Stimulated activated CD4-positive, alpha-beta T cell treated with anti-CD3 and anti-CD28 coated beads, Interleukin-12 subunit alpha, Interleukin-12 subunit beta, amount 100 ng/mL, for 48 hours (primary cell): Measurements from ENCODE around the gene MDP1.
"Not testable (repeated sequence)": the region's sequence is repeated elsewhere in the genome, so short reads cannot be mapped to it uniquely, and the experiment has no call there.

Source experiments
- DNase-seq, 3 donors: peaks; one replicate each; pipeline ENCODE4 v3.0.0-alpha.2; 2020; ENCODE audit warnings: low read depth in 2 of 3, low spot score in 1 of 3

Gene MDP1

DNA sequence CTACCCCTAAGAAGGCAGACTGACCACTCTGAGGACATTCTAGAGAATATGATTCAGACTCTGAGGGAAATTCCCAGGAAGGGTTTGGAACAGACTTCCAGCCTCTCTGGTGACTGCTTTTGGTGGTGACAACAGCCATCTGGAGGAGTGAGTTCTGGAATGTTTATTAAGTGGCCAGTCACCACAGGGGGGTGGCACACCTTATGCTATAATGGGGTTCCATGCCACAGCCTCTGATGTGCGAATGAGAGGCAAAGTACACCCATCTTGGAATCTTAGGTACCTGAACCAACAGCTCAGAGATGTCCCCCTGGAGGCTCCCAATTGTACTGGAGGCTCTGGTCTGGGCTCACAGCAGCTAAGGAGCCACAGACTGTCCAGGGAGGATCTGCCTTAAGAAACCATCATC is 36.0 kb upstream of the MDP1 start:
- no peak for DNase-seq

DNA sequence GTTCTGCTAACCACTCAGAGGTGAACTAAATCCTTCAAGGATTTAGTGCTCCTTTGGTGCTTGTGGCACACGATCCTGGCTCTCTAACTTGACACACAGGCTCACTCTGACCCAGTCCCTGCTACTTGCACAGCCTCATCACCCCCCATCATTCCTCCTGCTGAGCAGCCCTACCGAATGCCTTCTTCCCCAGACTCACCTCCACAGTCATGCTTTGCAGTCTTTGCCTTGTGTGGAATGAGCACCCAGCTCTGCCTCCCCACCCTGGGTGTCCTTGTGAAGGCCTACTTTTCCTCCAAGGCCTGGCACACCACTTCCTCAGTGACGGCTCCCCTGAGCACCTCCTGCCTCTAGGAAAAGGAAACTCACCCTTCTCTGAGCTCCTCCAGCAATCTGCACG is 34.5 kb upstream of the MDP1 start:
- DNase-seq: no peak

DNA sequence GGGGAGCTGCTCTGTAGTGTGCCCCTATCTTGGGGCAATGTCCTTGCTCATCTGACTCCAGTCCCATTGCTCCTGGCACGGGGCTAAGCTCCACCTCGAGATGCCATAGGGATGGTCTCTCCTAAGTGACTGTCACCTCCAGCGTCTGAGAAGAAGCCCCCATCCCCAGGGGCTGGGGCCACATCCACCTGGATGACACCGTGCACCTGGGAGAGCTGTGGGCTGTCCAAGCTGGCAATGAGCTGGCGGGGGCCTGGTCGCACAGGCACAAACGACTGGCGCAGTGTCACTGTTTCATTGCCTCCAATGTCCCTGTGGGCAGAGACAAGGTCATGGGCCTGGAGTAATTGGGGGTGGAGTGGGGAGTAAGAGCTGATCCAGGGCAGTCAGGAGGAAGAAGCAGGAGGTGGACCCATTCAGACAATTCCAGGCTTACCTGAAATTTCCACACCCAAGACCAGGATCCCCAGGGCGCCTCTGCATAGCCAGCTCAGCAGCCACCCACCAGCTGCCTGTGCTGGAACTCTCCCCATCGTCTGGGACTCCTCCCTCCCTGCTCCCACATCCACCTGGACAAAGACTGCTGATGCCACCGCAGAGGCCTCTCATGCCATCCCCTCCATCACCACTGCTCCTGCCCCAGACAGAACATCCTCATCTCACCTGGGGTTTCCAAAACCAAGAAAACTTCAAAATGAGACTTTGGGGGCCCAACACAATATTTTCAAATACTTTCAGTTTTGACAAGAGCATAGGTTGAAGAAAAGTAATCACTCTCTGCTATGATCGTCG is 33.6 kb upstream of the MDP1 start:
- no peak for DNase-seq

- no peak for DNase-seq
Measured at GRCh38 chr14:24247422-24247821, 31.6 kb upstream of the MDP1 start.

- DNase-seq: peak in 1 of 3 donors; percentile 21
Measured at GRCh38 chr14:24246765-24247212, 30.9 kb upstream of the MDP1 start.

DNA sequence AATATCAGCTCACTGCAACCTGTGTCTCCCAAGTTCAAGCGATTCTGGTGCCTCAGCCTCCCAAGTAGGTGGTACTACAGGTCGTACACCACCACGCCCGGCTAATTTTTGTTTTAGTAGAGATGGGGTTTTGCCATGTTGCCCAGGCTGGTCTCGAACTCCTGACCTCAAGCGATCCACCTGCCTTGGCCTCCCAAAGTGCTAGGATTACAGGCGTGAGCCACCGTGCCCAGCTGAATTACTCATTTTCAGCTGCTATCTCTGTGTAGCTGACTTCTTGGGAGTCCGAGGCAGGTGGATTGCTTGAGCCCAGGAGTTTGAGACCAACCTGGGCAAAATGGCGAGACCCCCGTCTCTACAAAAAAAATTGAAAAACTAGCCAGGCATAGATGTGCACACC is 29.5 kb upstream of the MDP1 start:
- DNase-seq: not testable (repeated sequence)

- DNase-seq: no peak
Measured at GRCh38 chr14:24243336-24243836, 27.5 kb upstream of the MDP1 start.

GRCh38 chr14:24241829-24242443 is 26.1 kb upstream of the MDP1 start:
- DNase-seq: peak; percentile 87 to 95 (median 88)

DNA sequence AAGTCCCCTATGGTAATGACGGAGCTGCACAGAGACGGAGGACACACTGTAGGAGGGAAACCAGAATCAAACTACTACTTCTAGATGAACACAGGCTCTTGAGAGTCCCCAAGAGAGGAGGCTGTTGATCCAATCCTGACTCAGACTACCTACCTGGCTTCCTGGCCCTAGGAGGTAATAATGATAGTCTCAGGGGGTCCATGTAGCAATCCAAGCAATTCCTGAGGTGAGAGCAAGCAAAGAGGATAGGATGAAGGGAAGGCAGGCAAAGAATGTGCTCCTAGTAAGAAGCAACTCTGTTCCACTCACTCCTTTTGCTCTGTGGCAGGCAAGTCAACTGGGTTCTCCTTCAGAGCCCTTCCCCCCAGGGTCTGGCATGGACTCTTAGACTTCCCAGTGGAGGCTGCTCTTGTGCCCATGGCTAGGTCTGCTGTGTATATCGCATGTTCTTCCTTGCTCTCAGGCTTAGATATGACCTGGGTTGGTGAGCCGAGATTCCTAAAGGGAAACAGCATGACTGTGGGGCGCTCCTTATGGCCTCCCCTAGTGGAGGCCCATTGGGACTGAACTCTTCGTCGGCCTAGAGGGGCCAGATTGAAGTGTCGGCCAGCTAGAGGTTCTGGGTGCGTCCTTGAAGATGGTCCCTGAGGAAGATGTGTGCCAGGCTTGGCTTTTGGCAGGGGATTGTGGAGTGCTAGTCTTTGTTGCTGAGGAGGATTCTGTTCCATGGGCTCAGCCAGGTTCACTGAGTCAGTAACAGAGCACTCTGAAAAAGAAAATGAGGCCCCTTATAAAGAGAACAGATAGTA is 24.4 kb upstream of the MDP1 start:
- no peak for DNase-seq

- no peak for DNase-seq
Measured at GRCh38 chr14:24238527-24239037, 22.7 kb upstream of the MDP1 start.

GRCh38 chr14:24238123-24238522 is 22.3 kb upstream of the MDP1 start:
- DNase-seq: no peak

DNA sequence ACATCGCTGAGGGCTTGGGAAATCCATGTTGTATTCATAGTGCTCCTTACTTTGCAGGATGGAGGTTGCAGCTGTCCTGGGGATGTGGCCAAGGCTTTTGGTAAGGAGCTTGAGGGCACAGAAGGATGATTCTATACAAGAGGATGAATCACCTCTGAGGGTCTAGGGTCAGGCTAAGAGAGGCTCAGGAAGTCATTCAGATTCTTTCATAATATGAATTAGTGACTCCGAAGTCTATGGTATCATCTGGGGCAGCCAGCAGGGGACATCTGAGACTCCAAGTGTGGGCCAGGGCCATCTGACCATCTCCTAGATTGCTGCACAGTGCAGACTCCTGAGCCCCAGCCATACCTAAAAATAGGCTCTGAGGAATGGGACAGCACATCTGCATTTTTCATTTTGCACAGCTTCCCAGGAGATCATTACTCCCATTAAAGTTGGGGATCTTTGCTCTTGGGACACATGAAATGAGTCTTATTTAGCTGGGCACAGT is 21.6 kb upstream of the MDP1 start:
- no peak for DNase-seq

DNA sequence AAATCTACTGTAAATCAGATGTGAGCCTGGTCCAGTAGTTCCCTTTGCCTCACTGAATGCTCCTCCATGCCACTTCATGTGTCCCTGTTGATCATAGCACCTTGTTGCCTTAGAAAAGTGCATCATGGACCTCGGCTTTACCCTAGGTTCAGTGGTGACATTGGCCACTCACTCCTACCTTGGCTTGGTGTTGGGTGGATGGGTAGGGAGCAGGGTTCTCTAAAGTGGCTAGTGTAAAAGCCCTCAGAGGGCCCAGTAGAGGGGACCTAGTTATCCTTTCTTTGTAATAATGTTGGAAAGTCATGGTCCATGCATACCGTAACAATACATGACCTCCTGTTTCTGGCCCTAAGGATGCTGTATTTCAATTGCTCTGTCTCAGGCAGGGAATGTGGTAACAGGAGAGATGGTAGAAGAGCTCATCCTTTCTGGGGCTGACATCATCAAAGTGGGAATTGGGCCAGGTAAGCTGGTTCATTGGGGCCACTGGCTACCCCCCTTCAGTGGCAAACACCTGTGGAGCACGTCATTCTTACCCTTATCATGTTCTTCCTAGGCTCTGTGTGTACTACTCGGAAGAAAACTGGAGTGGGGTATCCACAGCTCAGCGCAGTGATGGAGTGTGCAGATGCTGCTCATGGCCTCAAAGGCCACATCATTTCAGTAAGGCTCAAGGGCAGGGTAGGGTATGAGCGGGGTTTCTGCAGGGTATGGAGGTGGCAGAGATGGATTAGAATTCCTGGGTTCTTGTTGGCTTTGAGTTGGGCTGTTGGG is 21.0 kb upstream of the MDP1 start:
- DNase-seq: no peak

- DNase-seq: no peak
Measured at GRCh38 chr14:24235804-24236688, 20.2 kb upstream of the MDP1 start.

- DNase-seq: no peak
Measured at GRCh38 chr14:24234095-24235005, 18.5 kb upstream of the MDP1 start.

DNA sequence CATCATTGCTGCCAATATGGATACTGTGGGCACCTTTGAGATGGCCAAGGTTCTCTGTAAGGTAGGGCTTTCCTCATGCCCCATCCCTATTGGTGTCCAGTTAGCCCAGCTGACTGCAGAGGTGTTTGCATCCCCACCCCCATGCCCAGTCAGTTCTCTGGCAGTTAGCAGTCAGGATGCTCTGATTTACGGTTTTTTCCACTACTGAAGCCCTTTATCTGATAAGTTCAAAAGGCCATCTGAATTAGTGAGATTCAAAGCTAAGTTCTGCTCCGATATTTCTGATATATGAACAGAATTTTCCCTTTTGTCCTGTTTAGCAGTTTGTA is 17.6 kb upstream of the MDP1 start:
- no peak for DNase-seq

DNA sequence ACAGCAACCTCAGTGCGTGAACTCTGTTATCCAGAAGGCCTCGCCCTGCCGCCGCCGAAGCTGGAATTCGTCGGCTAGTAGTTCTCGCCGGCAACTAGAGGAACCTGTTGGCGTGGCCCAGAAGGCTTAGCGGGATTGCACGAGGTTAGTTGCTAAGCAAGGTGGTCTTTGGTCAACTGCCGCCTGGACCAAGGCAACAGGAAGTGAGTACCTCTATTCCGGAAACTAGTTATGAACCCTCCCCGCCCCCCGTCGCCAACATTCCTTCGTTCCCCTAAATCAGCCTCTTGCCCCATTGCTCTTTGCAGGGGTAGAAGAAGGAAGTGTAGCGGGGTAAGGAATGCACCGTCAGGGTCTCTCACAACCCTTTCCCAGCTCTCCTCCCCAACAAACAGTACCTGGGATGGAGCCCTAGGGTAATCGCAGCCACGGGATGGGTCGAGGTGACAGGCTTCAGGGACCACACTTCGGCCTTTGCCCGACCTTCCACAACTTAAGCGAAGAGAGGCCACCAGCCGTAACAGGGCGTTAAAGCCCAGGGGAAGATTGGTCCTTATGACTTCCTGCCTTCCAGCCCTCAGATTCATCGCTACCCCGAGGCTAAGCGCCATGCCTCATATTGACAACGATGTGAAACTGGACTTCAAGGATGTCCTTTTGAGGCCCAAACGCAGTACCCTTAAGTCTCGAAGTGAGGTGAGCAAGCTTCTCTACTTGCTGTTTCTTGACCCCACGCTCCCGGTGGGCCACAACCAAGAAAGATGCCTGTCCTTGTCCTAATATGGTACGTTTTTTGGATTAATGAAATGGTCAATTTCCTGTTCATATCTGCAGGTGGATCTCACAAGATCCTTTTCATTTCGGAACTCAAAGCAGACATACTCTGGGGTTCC is 17.0 kb upstream of the MDP1 start, which contains the start of gene GMPR2:
GMPR2 (plus strand) TSS at position 285 of the 893 bp plus-strand sequence; CDS start at position 610, 325 bp downstream.
- no peak for DNase-seq
